Mucosa of descending colon (tissue), 3 donors: ENCODE results near the gene LTBP3. TPM values are rescaled to one million over a fixed set of nuclear protein-coding genes. Genes with fewer than 3 reads are reported as not detected.
A peak's percentile ranks its signal among the peaks of the same experiment; 100 is the strongest.

ENCODE experiments used
- ATAC-seq: fragments of 200-7000 bp; cut with Tn5 transposase; one replicate; pipeline ENCODE4 v1.9.1; 2020; ENCODE audit warnings: mild to moderate bottlenecking, moderate library complexity
- DNase-seq, 3 donors: peaks; one replicate each; pipeline ENCODE4 v3.0.0-alpha.2; 2020
- H3K36me3 ChIP-seq: fragments of 200-600 bp; one replicate; pipeline ENCODE4 v1.8.0; 2021; ENCODE audit warnings: low read depth, mild to moderate bottlenecking
- H3K4me1 ChIP-seq: fragments of 200-600 bp; one replicate; pipeline ENCODE4 v1.8.0; 2021; ENCODE audit warnings: low read depth, mild to moderate bottlenecking
- H3K4me3 ChIP-seq: fragments of 200-600 bp; one replicate; pipeline ENCODE4 v1.8.0; 2021; ENCODE audit warnings: mild to moderate bottlenecking
- H3K9me3 ChIP-seq: fragments of 200-600 bp; one replicate; pipeline ENCODE4 v1.8.0; 2021; ENCODE audit warnings: mild to moderate bottlenecking
- CTCF ChIP-seq: fragments of 200-600 bp; IDR thresholded peaks from one replicate; pipeline ENCODE4 v1.8.0; 2022; ENCODE audit warnings: antibody characterized with exemption, mild to moderate bottlenecking
- intact Hi-C, 2 donors: fragments of 100-400 bp; cut with DNase I in 1 of 2; cut with micrococcal nuclease in 1 of 2; formaldehyde crosslinking; loops; one replicate each; pipeline versions ENCODE4 v1.11.0 to v1.11.1; 2022; cut with DNase I, micrococcal nuclease
- total RNA-seq, 3 donors: library from RNA; stranded (reverse); fragmentation: NEBNext Ultra II Directional in 2 of 3; extraction: Animal tissue kit (Norgen Biotek cat#: 25700) in 2 of 3; gene quantifications; one replicate each; pipeline versions ENCODE4 v1.2.1 to v1.2.4, GENCODE V29; 2021 to 2023
- donor health status: DM: no; HTN: no; CAD: no; lungs with moderate emphysema.
- donor health status: DM: no; HTN: no; CAD: no.
- donor health status: DM: no; HTN: yes; CAD: no.

The LTBP3 gene
- total RNA-seq, 3 donors from 2014 or later, result 22.6 to 133 (median 36.7) TPM

- no peaks in the 10 kb centered on the region for H3K4me1 ChIP-seq
- ATAC-seq (no peak), DNase-seq (no peak)
- no peak overlapping the region for H3K4me3 ChIP-seq
- peaks cover 12% of the 10 kb centered on the region for H3K36me3 ChIP-seq
- intact Hi-C loops, result loop anchor here in 1 of 2 donors (10.0 kb wide), 1 partner anchor 62 kb away; the partner anchor contains the start of gene KCNK7
- no peaks in the 10 kb centered on the region for H3K9me3 ChIP-seq
- no peak for TF ChIP-seq CTCF
Observed at GRCh38 chr11:65532388-65533064, 25.6 kb downstream of the LTBP3 start.

- Histone ChIP-seq H3K4me1 (peaks cover 12% of the 10 kb centered on the region), H3K4me3 (no peak overlapping the region), H3K9me3 (no peaks in the 10 kb centered on the region), H3K36me3 (peaks cover 12% of the 10 kb centered on the region)
- intact Hi-C loops, result loop anchor here in 1 of 2 donors (10.0 kb wide), 1 partner anchor 65 kb away; the partner anchor contains the start of gene KCNK7
- TF ChIP-seq CTCF, result no peak
- no peak for DNase-seq
- peak; percentile 12 for ATAC-seq
Observed at GRCh38 chr11:65530157-65530496, 28.0 kb downstream of the LTBP3 start.

- peaks cover 12% of the 10 kb centered on the region for H3K36me3 ChIP-seq
Observed at GRCh38 chr11:65529475-65530156, 28.5 kb downstream of the LTBP3 start.

GRCh38 chr11:65528819-65529350, 29.3 kb downstream of the LTBP3 start:
- peaks cover 12% of the 10 kb centered on the region for H3K36me3 ChIP-seq
- intact Hi-C loops, result no loop called here
- no peak overlapping the region for H3K4me3 ChIP-seq
- H3K4me1 ChIP-seq, result peaks cover 19% of the 10 kb centered on the region
- TF ChIP-seq CTCF, result no peak
- ATAC-seq (no peak), DNase-seq (no peak)
- H3K9me3 ChIP-seq, result no peaks in the 10 kb centered on the region

More at GRCh38 chr11:65529475-65530156, 28.5 kb downstream of the LTBP3 start:
- ATAC-seq (no peak), DNase-seq (no peak)
- no peaks in the 10 kb centered on the region for H3K9me3 ChIP-seq
- H3K4me3 ChIP-seq, result no peak overlapping the region
- intact Hi-C loops, result loop anchor here in 1 of 2 donors (10.0 kb wide), 1 partner anchor 65 kb away; the partner anchor contains the start of gene KCNK7
- peaks cover 12% of the 10 kb centered on the region for H3K4me1 ChIP-seq
- no peak for TF ChIP-seq CTCF

- TF ChIP-seq CTCF, result no peak
- intact Hi-C loops, result no loop called here
- H3K4me1 ChIP-seq, result peaks cover 20% of the 10 kb centered on the region
- ATAC-seq (no peak), DNase-seq (peak in 1 of 3 donors; percentile 49)
- peaks cover 8% of the 10 kb centered on the region for H3K36me3 ChIP-seq
- no peak overlapping the region for H3K4me3 ChIP-seq
- no peaks in the 10 kb centered on the region for H3K9me3 ChIP-seq
Observed at GRCh38 chr11:65526744-65527143, 31.4 kb downstream of the LTBP3 start.
